Stimulated activated CD8-positive, alpha-beta memory T cell treated with anti-CD3 and anti-CD28 coated beads, Interleukin-15, amount 100 ng/mL, for 24 hours (primary cell): ENCODE results near the gene DNM3.

Experiments
- DNase-seq: peaks from one replicate; pipeline ENCODE4 v3.0.0-alpha.2; 2020; ENCODE audit warnings: low read depth

DNM3 gene

GRCh38 chr1:172140591-172140990 lies 299.3 kb downstream of the DNM3 start:
- no peak for DNase-seq

- DNase-seq = no peak
Measured at GRCh38 chr1:172141341-172141881, 300.1 kb downstream of the DNM3 start.

GRCh38 chr1:172142324-172142723 lies 301.0 kb downstream of the DNM3 start:
- no peak for DNase-seq

GRCh38 chr1:172143384-172144055 lies 302.2 kb downstream of the DNM3 start:
- DNase-seq = no peak

GRCh38 chr1:172144445-172145061 lies 303.3 kb downstream of the DNM3 start:
- DNase-seq = no peak

- no peak for DNase-seq
Measured at GRCh38 chr1:172145231-172145651, 303.9 kb downstream of the DNM3 start.

- DNase-seq = no peak
Measured at GRCh38 chr1:172145656-172146055, 304.4 kb downstream of the DNM3 start.

- DNase-seq = no peak
Measured at GRCh38 chr1:172146141-172146850, 305.0 kb downstream of the DNM3 start.

- DNase-seq = no peak
Measured at GRCh38 chr1:172147541-172147940, 306.2 kb downstream of the DNM3 start.

GRCh38 chr1:172148213-172148612 lies 306.9 kb downstream of the DNM3 start:
- no peak for DNase-seq

- DNase-seq = no peak
Measured at GRCh38 chr1:172148707-172149106, 307.4 kb downstream of the DNM3 start.

- DNase-seq = no peak
Measured at GRCh38 chr1:172149346-172149745, 308.0 kb downstream of the DNM3 start.

GRCh38 chr1:172154551-172154950 lies 313.3 kb downstream of the DNM3 start:
- DNase-seq = no peak

GRCh38 chr1:172155766-172156165 lies 314.5 kb downstream of the DNM3 start:
- no peak for DNase-seq

GRCh38 chr1:172162236-172162635 lies 320.9 kb downstream of the DNM3 start:
- no peak for DNase-seq

- DNase-seq = no peak
Measured at GRCh38 chr1:172163498-172164215, 322.4 kb downstream of the DNM3 start.

- no peak for DNase-seq
Measured at GRCh38 chr1:172165403-172165802, 324.1 kb downstream of the DNM3 start.

GRCh38 chr1:172167796-172168596 lies 326.7 kb downstream of the DNM3 start:
- DNase-seq = no peak

- no peak for DNase-seq
Measured at GRCh38 chr1:172168597-172168872, 327.2 kb downstream of the DNM3 start.

- DNase-seq = no peak
Measured at GRCh38 chr1:172169836-172170235, 328.5 kb downstream of the DNM3 start.

GRCh38 chr1:172172352-172172831 lies 331.1 kb downstream of the DNM3 start:
- DNase-seq = no peak

- DNase-seq = no peak
Measured at GRCh38 chr1:172176206-172176605, 334.9 kb downstream of the DNM3 start.
